T1000 (cell line): ENCODE results near the gene GLRX3.

Experiments
- DNase-seq: peaks from one replicate; lab custom pipeline; 2025; ENCODE audit warnings: mixed read lengths; lab: John Stamatoyannopoulos, UW

The GLRX3 gene

DNA sequence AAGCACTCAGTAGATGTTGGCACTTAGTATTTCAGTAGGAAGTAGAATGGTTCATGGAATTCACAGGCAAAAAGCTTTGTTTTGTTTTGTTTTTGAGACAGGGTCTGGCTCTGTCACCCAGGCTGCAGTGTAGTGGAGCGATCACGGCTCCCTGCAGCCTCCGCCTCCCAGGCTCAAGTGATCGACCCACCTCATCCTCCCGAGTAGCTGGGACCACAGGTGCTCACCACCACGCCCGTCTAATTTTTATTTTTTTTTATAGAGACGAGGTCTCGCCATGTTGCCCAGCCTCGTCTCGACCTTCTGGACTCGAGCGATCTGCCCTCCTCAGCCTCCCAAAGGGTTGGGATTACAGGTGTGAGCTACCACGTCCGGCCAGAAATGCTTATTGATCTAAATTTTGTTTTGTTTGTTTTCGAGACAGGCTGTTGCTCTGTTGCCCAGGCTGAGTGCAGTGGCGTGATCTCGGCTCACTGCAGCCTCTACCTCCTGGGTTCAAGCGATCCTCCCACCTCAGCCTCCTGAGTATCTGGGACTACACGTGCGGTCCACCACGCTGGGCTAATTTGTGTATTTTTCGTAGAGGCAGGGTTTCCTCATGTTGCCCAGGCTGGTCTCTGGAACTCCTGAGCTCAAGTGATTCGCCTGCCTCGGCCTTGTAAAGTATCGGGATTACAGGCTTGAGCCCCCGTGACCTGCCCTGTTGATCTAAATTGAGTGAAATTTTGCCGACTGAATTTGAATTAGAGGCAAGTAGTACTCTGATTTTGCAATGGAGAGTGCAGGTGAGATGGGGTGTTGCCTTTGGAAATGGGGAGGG is 1.7 kb downstream of the GLRX3 start:
- DNase-seq: no peak

DNA sequence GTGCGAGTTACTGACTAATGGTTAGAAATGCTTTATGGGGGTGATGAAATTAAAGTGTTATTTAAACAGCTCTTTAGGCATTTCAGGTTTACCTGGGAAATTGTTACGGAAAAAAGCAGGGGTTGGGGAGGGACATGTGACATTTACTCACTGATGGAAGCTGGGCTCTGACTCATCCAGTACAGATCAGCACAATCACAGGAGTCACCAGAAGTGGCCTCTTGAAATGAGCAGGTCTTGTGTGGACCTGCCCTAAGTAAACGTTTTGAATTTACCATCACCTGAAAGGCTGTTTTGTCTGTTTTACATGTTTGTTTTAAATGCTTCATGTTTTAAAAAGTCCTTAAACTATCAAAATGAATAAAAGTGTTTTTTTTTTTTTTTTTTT is 2.3 kb downstream of the GLRX3 start:
- DNase-seq: peak; percentile 8

- no peak for DNase-seq
Measured at GRCh38 chr10:130140425-130140824, 4.2 kb downstream of the GLRX3 start.

GRCh38 chr10:130141038-130141437 is 4.8 kb downstream of the GLRX3 start:
- DNase-seq: no peak

- no peak for DNase-seq
Measured at GRCh38 chr10:130141460-130141859, 5.3 kb downstream of the GLRX3 start.

DNA sequence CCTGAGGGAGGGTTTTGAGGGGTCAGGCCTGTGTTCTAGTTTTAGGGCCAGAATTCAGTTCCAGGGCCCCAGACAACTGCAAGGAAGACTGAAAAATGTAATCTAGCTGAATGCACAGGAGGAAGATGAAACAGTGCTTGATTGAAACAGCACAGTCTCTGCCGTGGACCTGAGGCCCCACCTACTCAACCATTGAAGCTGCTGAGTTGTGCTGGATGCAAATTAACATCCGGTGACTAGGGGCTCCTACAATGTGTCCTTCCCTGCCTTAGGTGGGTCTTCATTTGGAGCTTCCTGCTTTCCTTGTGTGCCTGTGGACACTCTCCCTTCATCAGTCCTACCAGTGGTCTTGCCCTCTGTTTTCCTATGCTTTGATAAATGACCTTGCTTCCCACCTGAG is 5.7 kb downstream of the GLRX3 start:
- DNase-seq: no peak

DNA sequence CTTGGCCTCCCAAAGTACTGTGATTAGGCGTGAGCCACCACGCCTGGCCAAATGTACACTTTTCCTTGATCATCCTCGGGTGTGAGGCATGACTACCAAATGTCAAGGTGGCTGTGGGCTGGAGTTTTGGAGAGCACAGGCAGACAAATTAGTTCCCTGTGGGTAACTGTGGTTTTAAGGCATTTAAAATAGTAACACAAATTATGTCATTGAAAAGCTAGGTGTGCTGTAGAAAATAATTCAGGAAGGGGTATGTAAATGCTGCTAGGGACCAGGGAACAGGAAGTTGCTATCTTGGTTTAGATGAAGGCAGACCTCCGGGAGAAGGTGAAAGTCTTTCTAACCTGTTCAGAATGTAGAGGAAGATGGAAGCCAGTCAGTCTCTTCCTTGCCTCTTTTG is 9.9 kb downstream of the GLRX3 start:
- no peak for DNase-seq

DNA sequence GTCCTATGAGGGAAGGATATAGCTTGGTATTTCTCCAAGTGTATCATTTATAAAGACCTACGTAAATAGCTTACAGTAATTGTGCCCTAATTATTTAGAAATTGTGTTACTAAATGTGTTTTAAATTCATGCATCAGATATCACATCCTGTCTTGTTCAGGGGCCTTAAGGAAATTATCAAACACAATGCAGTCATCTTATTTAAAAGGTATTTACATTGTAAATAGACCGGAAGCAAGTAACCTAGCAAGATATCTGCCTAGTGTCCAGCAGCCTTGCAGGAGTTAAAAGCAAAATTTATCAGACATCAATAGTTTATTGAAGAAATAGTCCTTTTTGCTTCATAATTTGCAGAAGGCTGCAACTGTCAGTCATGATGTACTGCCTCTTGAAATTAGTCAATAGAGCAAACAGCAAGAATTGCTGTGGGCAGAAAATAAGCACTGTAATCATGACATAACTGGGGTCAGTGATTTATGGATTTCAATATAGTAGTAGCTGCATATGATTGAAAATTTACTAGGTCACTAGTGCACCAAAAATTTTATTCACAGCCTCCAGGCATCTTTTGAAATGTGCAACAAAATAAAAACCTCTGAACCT is 23.1 kb downstream of the GLRX3 start:
- DNase-seq: no peak

DNA sequence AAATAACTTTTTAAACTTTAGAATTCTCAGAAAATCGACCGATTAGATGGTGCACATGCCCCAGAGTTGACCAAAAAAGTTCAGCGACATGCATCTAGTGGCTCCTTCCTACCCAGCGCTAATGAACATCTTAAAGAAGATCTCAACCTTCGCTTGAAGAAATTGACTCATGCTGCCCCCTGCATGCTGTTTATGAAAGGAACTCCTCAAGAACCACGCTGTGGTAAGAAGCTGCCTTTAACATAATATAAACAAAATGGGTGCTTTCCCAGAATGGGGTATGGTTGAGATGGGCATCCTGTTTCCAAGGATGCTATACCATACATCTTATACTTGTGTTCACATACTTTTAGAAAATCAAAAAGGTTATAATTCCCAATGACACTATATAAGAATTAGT is 24.6 kb downstream of the GLRX3 start:
- no peak for DNase-seq

DNA sequence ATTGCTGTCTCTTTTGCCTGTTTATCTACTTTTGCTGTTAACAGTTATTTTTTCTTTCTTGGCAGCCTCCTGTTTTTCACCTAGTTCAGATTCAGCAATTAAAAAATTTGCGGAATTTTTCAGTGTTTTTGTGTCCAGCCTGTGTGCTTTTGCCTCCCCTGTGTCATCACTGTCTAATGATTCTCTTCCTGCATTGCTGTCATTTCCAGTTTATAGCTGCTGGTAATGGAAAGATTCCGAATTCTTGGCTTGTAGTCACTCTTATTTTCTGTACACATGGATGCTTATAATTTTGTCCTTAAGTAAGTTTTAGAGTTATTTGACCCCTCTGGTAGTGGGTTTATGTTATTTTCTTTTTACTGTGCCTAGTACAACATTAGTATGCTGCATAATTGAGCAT is 25.1 kb downstream of the GLRX3 start:
- no peak for DNase-seq

GRCh38 chr10:130167193-130167592 is 31.0 kb downstream of the GLRX3 start:
- DNase-seq: no peak

- DNase-seq: no peak
Measured at GRCh38 chr10:130167707-130168106, 31.5 kb downstream of the GLRX3 start.

- no peak for DNase-seq
Measured at GRCh38 chr10:130169136-130169859, 33.1 kb downstream of the GLRX3 start.

GRCh38 chr10:130171196-130171595 is 35.0 kb downstream of the GLRX3 start:
- no peak for DNase-seq

DNA sequence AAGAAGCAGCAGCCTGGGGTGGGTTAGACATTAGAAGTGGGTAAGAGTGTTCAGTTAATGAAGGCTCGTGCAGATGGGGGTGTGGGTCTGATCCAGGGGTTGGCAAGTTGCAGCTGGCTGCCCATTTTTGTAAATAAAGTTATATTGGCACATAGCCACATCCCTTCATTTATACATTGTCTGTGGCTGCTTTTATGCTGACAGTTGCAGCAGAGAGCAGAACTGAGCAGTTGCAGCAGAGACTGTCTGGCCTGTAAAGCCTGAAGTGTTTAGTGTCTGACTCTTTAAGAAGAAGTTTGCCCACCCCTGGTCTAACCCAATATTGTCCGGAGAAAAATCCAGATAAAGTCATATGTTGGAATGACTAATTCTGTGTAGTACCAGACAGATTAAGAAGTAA is 38.1 kb downstream of the GLRX3 start:
- DNase-seq: no peak

DNA sequence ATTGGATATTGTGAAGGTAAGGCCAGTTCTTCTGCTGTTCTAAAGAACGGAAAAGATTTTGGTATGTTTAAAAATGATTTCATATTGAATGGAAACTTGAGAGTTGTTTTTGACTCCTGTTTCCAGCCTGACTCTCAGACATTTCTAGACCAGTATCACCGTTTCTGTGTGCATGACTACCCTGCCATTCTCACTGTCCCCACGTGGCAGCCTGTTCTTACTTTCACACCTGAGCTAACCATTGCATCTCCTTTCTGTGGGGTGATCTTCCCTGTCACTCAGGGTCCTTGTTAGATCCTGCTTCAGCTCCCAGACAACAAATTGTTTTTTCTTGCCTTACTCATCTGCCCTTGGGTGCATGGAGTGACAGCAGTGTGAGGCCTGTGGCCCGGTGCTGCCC is 38.9 kb downstream of the GLRX3 start:
- no peak for DNase-seq

GRCh38 chr10:130177250-130177649 is 41.1 kb downstream of the GLRX3 start:
- no peak for DNase-seq

DNA sequence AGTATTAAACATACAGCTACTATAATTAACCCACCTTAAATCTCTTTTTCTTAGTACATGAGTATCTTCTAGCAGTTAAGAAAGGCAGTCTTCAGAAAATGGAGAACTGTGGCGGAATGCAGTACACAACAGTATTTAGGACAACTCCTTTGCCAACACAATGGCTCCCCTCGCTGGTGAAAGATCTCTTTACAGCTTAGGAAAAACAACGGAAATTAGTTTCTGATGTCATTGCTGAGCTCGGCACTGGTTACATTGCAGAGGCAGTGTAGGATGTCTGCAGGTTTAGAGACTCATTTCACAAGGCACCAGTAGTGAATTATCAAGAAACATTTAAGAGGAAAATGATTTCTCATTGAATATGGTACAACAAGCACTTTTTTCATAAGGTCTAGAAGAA is 43.4 kb downstream of the GLRX3 start:
- DNase-seq: no peak

DNA sequence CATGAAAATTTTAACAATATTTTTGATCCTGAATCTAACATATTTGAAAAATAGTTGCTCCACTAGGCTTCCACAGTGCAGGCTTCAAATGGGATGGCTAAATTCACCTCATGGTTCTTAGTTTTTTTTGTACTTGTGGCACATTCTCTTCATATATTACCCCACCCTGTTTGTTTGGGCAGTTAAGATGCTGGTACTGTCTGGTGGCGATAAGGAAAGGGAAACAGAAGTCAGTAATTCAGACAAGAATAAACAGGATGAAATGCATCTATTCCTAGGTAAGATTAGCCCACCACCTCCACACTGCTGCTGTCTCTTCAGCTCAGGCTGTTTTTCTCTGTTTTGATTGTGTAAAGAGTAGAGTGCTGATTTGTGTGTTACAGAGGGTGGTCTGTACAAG is 44.2 kb downstream of the GLRX3 start:
- no peak for DNase-seq

GRCh38 chr10:130181858-130182257 is 45.7 kb downstream of the GLRX3 start:
- no peak for DNase-seq

- no peak for DNase-seq
Measured at GRCh38 chr10:130185591-130185990, 49.4 kb downstream of the GLRX3 start.

- no peak for DNase-seq
Measured at GRCh38 chr10:130188195-130189175, 52.3 kb downstream of the GLRX3 start.
